Colonic mucosa (tissue), 4 donors: ENCODE results near the gene DDIT3. TPM values are rescaled to one million over a fixed set of nuclear protein-coding genes. Genes with fewer than 3 reads are reported as not detected.
A peak's percentile ranks its signal among the peaks of the same experiment; 100 is the strongest.

Source experiments
- DNase-seq: peaks from one replicate; pipeline ENCODE4 v3.0.0-alpha.2; 2020
- H3K27ac ChIP-seq: fragments of 200-600 bp; one replicate; pipeline ENCODE4 v1.8.0; 2021
- H3K27me3 ChIP-seq: fragments of 200-600 bp; one replicate; pipeline ENCODE4 v1.8.0; 2021
- H3K36me3 ChIP-seq: fragments of 200-600 bp; one replicate; pipeline ENCODE4 v1.8.0; 2021
- H3K4me1 ChIP-seq: fragments of 200-600 bp; one replicate; pipeline ENCODE4 v1.8.0; 2021; ENCODE audit warnings: mild to moderate bottlenecking
- H3K4me3 ChIP-seq: fragments of 200-600 bp; one replicate; pipeline ENCODE4 v1.8.0; 2021
- H3K9ac ChIP-seq, 2 donors: one replicate each; pipeline ENCODE4 v1.7.0; 2013; ENCODE audit warnings: control low read depth in 2 of 2, low read depth in 2 of 2, low read length in 2 of 2
- H3K9me3 ChIP-seq: fragments of 200-600 bp; one replicate; pipeline ENCODE4 v1.8.0; 2021
- intact Hi-C: fragments of 100-400 bp; cut with DNase I; formaldehyde crosslinking; loops from one replicate; pipeline ENCODE4 v1.14.1; 2022
- total RNA-seq, 2 donors: library from RNA; stranded (reverse); fragmentation: NEBNext Ultra II Directional in 1 of 2; extraction: Animal tissue kit (Norgen Biotek cat#: 25700) in 1 of 2; gene quantifications; one replicate each; pipeline ENCODE4 v1.2.1, GENCODE V29; 2021
- TF ChIP-seq, protein P1 (sequence below): fragments of 200-600 bp; IDR thresholded peaks from one replicate; pipeline ENCODE4 v1.8.0; 2022; ENCODE audit warnings: antibody characterized with exemption, mild to moderate bottlenecking
- donor health status: healthy.
- donor health status: DM: no; HTN: no; CAD: no.
- donor health status: DM: no; HTN: no; CAD: no.

Gene DDIT3
- total RNA-seq, 2 donors from 2014 or later = 17.5 to 22.8 TPM

DNA sequence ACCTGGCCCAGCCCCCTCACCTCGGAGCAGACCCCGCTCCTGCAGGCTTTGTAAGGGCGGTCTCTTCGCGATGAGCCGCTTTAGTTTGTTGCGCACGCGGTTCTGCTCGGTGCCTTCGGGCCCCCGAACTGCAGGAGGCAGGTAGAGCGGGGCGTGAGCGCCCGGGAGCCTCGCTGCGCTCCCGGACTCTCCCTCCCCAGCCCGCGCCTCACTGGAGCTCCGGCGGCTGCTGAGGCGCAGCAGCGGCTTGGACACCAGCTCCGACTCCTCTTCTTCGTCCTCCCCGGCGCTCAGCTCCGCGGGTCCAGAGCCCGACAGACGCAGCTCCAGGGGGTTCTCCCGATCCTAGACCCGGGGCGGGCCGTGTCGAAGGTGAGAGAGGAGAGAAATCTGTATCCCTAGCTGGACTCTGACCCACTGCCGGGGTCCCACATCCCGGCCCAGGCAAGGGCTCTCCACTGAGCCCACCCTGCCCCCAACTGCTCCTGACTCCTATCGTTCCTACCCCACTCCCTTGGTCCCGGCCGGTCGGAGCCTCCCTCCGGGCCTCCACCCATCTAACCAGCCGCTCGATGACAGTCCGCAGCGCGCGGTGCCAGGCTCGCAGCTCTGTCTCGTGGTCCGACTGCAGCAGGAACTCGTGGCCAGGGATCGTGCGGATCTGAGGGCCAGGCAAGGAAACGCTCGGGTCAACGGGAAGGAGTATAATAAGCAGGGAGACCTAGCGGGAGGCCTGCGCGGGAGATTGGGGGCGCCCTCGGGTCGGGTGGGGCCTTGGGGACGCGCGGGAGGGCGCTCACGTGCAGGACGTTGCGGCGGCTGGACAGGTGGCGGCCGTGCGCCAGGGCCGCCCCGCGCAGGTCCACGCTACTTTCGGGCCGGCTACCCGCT is 44.8 kb downstream of the DDIT3 start:
- DNase-seq = no peak
- H3K9ac ChIP-seq = peak overlapping the region; percentile 35 to 44
- H3K27ac ChIP-seq = no peak overlapping the region
- H3K4me1 ChIP-seq = no peaks in the 10 kb centered on the region
- peaks cover 37% of the 10 kb centered on the region for H3K27me3 ChIP-seq
- H3K9me3 ChIP-seq = no peaks in the 10 kb centered on the region
- intact Hi-C loops = no loop called here
- TF ChIP-seq, protein P1, sequence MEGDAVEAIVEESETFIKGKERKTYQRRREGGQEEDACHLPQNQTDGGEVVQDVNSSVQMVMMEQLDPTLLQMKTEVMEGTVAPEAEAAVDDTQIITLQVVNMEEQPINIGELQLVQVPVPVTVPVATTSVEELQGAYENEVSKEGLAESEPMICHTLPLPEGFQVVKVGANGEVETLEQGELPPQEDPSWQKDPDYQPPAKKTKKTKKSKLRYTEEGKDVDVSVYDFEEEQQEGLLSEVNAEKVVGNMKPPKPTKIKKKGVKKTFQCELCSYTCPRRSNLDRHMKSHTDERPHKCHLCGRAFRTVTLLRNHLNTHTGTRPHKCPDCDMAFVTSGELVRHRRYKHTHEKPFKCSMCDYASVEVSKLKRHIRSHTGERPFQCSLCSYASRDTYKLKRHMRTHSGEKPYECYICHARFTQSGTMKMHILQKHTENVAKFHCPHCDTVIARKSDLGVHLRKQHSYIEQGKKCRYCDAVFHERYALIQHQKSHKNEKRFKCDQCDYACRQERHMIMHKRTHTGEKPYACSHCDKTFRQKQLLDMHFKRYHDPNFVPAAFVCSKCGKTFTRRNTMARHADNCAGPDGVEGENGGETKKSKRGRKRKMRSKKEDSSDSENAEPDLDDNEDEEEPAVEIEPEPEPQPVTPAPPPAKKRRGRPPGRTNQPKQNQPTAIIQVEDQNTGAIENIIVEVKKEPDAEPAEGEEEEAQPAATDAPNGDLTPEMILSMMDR = no peak
- H3K4me3 ChIP-seq = peak overlapping the region; percentile 30
- H3K36me3 ChIP-seq = no peaks in the 10 kb centered on the region

DNA sequence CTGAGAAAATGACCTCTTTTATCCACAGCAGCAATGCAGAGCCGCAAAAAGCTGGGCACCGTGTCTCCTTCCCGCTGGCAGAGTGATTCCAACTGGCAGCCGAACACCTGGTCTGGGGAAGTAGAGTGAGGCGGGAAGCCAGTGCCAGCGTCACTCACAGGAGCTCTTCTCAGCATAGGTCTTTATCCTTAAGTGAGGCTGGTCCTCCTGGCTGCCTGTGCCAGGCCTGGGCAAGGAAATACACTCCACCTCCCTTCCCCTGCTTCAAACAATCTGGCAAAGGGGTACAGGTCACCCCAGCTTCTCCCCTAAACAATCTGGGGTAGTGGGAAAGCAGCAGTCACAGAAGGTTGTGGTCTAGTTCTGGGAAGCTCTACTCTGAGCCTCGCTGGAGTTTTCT is 45.5 kb downstream of the DDIT3 start:
- Histone ChIP-seq H3K9ac (no peak overlapping the region), H3K27ac (no peak overlapping the region), H3K9me3 (no peaks in the 10 kb centered on the region), H3K36me3 (no peaks in the 10 kb centered on the region), H3K4me1 (no peaks in the 10 kb centered on the region), H3K4me3 (no peak overlapping the region), H3K27me3 (peaks cover 37% of the 10 kb centered on the region)
- intact Hi-C loops = no loop called here
- TF ChIP-seq, protein P1 = no peak
- DNase-seq = no peak

DNA sequence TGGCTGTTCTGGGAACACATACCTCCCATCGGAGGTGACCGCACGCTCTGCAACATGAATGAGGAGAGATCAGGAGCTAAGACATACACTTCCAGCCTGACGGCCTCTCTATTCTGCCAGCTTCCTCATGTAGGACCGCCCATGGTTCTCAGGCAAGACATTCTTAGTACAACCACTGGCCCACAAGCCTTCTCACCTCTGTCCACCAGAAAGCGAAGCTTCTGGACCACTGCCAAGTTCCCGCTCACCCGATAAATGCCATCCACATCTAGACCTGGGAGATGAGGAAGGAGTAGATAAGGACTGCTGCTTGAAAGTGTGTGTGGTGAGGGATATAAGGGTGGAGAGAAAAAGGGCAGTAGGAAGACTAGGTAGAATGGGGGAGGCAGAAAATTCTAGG is 45.9 kb downstream of the DDIT3 start:
- Histone ChIP-seq H3K36me3 (no peaks in the 10 kb centered on the region), H3K9ac (no peak overlapping the region), H3K9me3 (no peaks in the 10 kb centered on the region), H3K4me1 (no peaks in the 10 kb centered on the region), H3K27ac (no peak overlapping the region), H3K4me3 (no peak overlapping the region), H3K27me3 (peaks cover 37% of the 10 kb centered on the region)
- DNase-seq = no peak
- TF ChIP-seq, protein P1 = no peak
- intact Hi-C loops = no loop called here

DNA sequence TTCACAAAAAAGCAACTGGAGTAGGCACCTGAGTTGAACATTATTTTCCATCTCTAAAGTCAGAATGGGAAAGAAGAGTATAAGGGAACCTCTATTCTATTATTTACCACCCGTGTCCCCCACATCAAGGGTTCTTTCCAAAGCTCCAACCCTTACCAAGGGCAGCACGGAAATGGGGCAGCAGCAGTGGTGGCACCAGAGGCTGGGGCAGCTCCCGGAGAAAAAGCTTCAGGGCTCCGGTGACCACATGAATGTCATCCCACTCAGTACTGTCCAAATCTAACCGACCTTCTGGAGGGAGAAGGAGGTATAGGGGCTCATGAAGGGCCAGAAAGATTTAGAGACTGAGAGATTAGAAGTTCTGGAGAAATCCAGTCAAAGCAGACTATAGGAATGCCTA is 46.4 kb downstream of the DDIT3 start:
- Histone ChIP-seq H3K27ac (no peak overlapping the region), H3K9me3 (no peaks in the 10 kb centered on the region), H3K36me3 (no peaks in the 10 kb centered on the region), H3K9ac (no peak overlapping the region), H3K4me3 (no peak overlapping the region), H3K4me1 (no peaks in the 10 kb centered on the region), H3K27me3 (peaks cover 37% of the 10 kb centered on the region)
- intact Hi-C loops = no loop called here
- no peak for DNase-seq
- TF ChIP-seq, protein P1 = no peak

GRCh38 chr12:57473392-57473791 is 46.9 kb downstream of the DDIT3 start:
- Histone ChIP-seq H3K27ac (no peak overlapping the region), H3K36me3 (no peaks in the 10 kb centered on the region), H3K4me1 (no peaks in the 10 kb centered on the region), H3K9me3 (no peaks in the 10 kb centered on the region), H3K4me3 (no peak overlapping the region), H3K9ac (no peak overlapping the region), H3K27me3 (peaks cover 37% of the 10 kb centered on the region)
- DNase-seq = no peak
- TF ChIP-seq, protein P1 = no peak
- intact Hi-C loops = no loop called here
